Keratinocyte (primary cell): ENCODE results near the gene OR10S1. TPM values are rescaled to one million over a fixed set of nuclear protein-coding genes. Genes with fewer than 3 reads are reported as not detected.
"Not testable (repeated sequence)": the region's sequence is repeated elsewhere in the genome, so short reads cannot be mapped to it uniquely, and the experiment has no call there.

ENCODE experiments used
- DNase-seq: peaks from one replicate; pipeline ENCODE4 v3.0.0-alpha.2; 2011; ENCODE audit warnings: low read depth, missing footprints, low spot score
- FAIRE-seq: peaks from 2 replicates; lab custom pipeline; 2011; peaks lifted over from hg19 to GRCh38; lab: Jason Lieb, UNC
- H2AFZ ChIP-seq: 2 replicates; pipeline ENCODE4 v1.6.0; 2012; ENCODE audit warnings: low read length, control low read depth, inconsistent platforms; ENCODE audit not compliant: control insufficient read depth
- H3K27ac ChIP-seq: 2 replicates; pipeline ENCODE4 v1.5.1; 2011; ENCODE audit warnings: low read length; ENCODE audit not compliant: control insufficient read depth, insufficient read depth
- H3K27me3 ChIP-seq: 3 replicates; pipeline ENCODE4 v1.6.0; 2011; ENCODE audit warnings: low read length; ENCODE audit not compliant: control insufficient read depth, insufficient read depth; ENCODE audit errors: extremely low read depth
- H3K36me3 ChIP-seq, 2 experiments: 2 replicates in 1 of 2; 3 replicates in 1 of 2; pipeline ENCODE4 v1.5.1; 2011; ENCODE audit warnings: low read length in 2 of 2, mild to moderate bottlenecking in 1 of 2; ENCODE audit not compliant: control insufficient read depth in 2 of 2, insufficient read depth in 2 of 2; ENCODE audit errors: extremely low read depth in 1 of 2
- H3K4me1 ChIP-seq: 3 replicates; pipeline ENCODE4 v1.5.1; 2011; ENCODE audit warnings: low read length; ENCODE audit not compliant: control insufficient read depth, insufficient read depth; ENCODE audit errors: extremely low read depth
- H3K4me2 ChIP-seq: 3 replicates; pipeline ENCODE4 v1.6.0; 2011; ENCODE audit warnings: low read depth, low read length; ENCODE audit not compliant: control insufficient read depth, insufficient read depth; ENCODE audit errors: extremely low read depth
- H3K4me3 ChIP-seq, 3 experiments: fragments of 200-600 bp in 1 of 3; sonication (generic) in 1 of 3; 2 replicates in 2 of 3; 3 replicates in 1 of 3; pipeline ENCODE4 v1.5.1; 2011 to 2016; ENCODE audit warnings: low read length in 3 of 3, mild to moderate bottlenecking in 3 of 3, control low read depth in 2 of 3, inconsistent platforms in 1 of 3, low read depth in 1 of 3, mixed read lengths in 1 of 3, mixed run types in 1 of 3, moderate library complexity in 1 of 3; ENCODE audit not compliant: control insufficient read depth in 2 of 3, insufficient read depth in 2 of 3; ENCODE audit errors: extremely low read depth in 1 of 3
- H3K79me2 ChIP-seq: 2 replicates; pipeline ENCODE4 v1.6.0; 2012; ENCODE audit warnings: low read length; ENCODE audit not compliant: control insufficient read depth, insufficient read depth
- H3K9ac ChIP-seq: 3 replicates; pipeline ENCODE4 v1.6.0; 2011; ENCODE audit warnings: low read length; ENCODE audit not compliant: control insufficient read depth, insufficient read depth; ENCODE audit errors: extremely low read depth
- H3K9me1 ChIP-seq: 3 replicates; pipeline ENCODE4 v1.6.0; 2011; ENCODE audit warnings: low read length; ENCODE audit not compliant: control insufficient read depth, insufficient read depth; ENCODE audit errors: extremely low read depth
- H3K9me3 ChIP-seq: 2 replicates; pipeline ENCODE4 v1.5.1; 2012; ENCODE audit warnings: low read depth, low read length; ENCODE audit not compliant: control insufficient read depth
- H4K20me1 ChIP-seq: 3 replicates; pipeline ENCODE4 v1.6.0; 2011; ENCODE audit warnings: low read length; ENCODE audit not compliant: control insufficient read depth, insufficient read depth; ENCODE audit errors: extremely low read depth
- CTCF ChIP-seq, 3 experiments: IDR thresholded peaks in 1 of 3; conservative IDR thresholded peaks in 1 of 3; optimal IDR thresholded peaks in 1 of 3; 2 replicates in 2 of 3; 3 replicates in 1 of 3; pipeline versions ENCODE3 to v1.5.1; 2011; ENCODE audit warnings: low read length in 3 of 3, mild to moderate bottlenecking in 3 of 3, moderate library complexity in 2 of 3, control low read depth in 1 of 3, inconsistent platforms in 1 of 3; ENCODE audit not compliant: insufficient read depth in 2 of 3; ENCODE audit errors: extremely low read depth in 1 of 3
- EZH2 ChIP-seq: IDR thresholded peaks from one replicate; pipeline ENCODE4 v1.6.1; 2012; ENCODE audit warnings: inconsistent platforms, mild to moderate bottlenecking, low read length, moderate library complexity
- dilution Hi-C: fragments of 300-500 bp; cut with MboI; formaldehyde crosslinking; loops from one replicate; pipeline ENCODE4 v1.7.0; 2020; ENCODE audit warnings: low sequenced_read_pairs; ENCODE audit not compliant: extremely low pct_ligation_motif_present
- polyA minus RNA-seq, 3 experiments: library from RNA; depleted of rRNA, polyadenylated mRNA; stranded (reverse); fragments of >200 nt; gene quantifications; 1 replicate in 1 of 3; 2 replicates in 1 of 3; 3 replicates in 1 of 3; pipeline ENCODE4 v1.2.3, GENCODE V29; 2011
- polyA plus RNA-seq, 5 experiments: library from polyadenylated mRNA; depleted of rRNA in 3 of 5; stranded (reverse) in 3 of 5; stranded (forward) in 1 of 5; unstranded in 1 of 5; fragments of >200 nt; gene quantifications; 1 replicate in 1 of 5; 2 replicates in 3 of 5; 3 replicates in 1 of 5; pipeline versions ENCODE4 v1.2.1 to v1.2.3, GENCODE V29; 2011 to 2012; ENCODE audit warnings: missing spikeins in 2 of 5, low read depth in 1 of 5, low replicate concordance in 1 of 5

OR10S1 gene, protein sequence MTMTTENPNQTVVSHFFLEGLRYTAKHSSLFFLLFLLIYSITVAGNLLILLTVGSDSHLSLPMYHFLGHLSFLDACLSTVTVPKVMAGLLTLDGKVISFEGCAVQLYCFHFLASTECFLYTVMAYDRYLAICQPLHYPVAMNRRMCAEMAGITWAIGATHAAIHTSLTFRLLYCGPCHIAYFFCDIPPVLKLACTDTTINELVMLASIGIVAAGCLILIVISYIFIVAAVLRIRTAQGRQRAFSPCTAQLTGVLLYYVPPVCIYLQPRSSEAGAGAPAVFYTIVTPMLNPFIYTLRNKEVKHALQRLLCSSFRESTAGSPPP
- polyA plus RNA-seq: not detected in 3 replicates
- not detected for polyA plus RNA-seq (2011; ENCODE audit: low read depth)
- polyA plus RNA-seq (2011; cell fraction: cytosol; rRNA removed): not detected in 2 replicates
- polyA plus RNA-seq (2011; cell fraction: nucleus; rRNA removed): 0.10 TPM in 1 of 2 replicates, not detected in the other
- not detected in 2 replicates for polyA plus RNA-seq (2012; ENCODE audit: low replicate concordance)
- polyA minus RNA-seq: 0.63 TPM in 1 of 3 replicates, not detected in the others
- polyA minus RNA-seq (2011; cell fraction: cytosol; rRNA and poly(A)+ RNA removed): not detected
- not detected in 2 replicates for polyA minus RNA-seq (2011; cell fraction: nucleus; rRNA and poly(A)+ RNA removed)

GRCh38 chr11:123977731-123978347 is at the start of gene OR10S1:
OR10S1 (minus strand) TSS chr11:123977781; CDS start chr11:123977664, 117 bp downstream.
- dilution Hi-C loops: no loop called here
- no peak within 1 kb of the TSS for H2AFZ ChIP-seq
- peak; percentile 70 for FAIRE-seq

GRCh38 chr11:124026498-124026897 is 48.9 kb upstream of the OR10S1 start, which contains the start of gene OR10G8:
OR10G8 (plus strand) TSS chr11:124026798; CDS start chr11:124029623, 2,825 bp downstream.
- Histone ChIP-seq H3K4me3 (no peak within 1 kb of the TSS), H4K20me1 (no peaks in the 10 kb centered on the region), H3K4me1 (no peaks in the 10 kb centered on the region), H3K79me2 (no peaks in the 10 kb centered on the region), H3K9me3 (no peaks in the 10 kb centered on the region), H3K4me2 (no peak within 1 kb of the TSS), H3K9me1 (no peaks in the 10 kb centered on the region), H2AFZ (no peak within 1 kb of the TSS), H3K27ac (no peak within 1 kb of the TSS), H3K36me3 (no peaks in the 10 kb centered on the region), H3K9ac (no peak within 1 kb of the TSS), H3K27me3 (no peaks in the 10 kb centered on the region)
- DNase-seq: no peak
- TF ChIP-seq EZH2 (no peak), CTCF (optimal IDR thresholded peaks at IDR 0.05 in 1 of 3, IDR thresholded peaks at IDR 0.05 in 1 of 3, conservative IDR thresholded peaks at IDR 0.05 in 1 of 3; ENCODE audit: extremely low read depth in 1 of 3, insufficient read depth in 2 of 3, low read length in 3 of 3) (no peak)
- dilution Hi-C loops: no loop called here
- no peak for FAIRE-seq

More at GRCh38 chr11:123977731-123978347, at the start of gene OR10S1:
- H3K27ac ChIP-seq: peak within 1 kb of the TSS; percentile 73
- no peaks in the 10 kb centered on the region for H3K27me3 ChIP-seq
- H3K9me1 ChIP-seq: no peaks in the 10 kb centered on the region
- H3K79me2 ChIP-seq: no peaks in the 10 kb centered on the region
- peak; percentile 71 for DNase-seq
- H3K36me3 ChIP-seq: no peaks in the 10 kb centered on the region
- TF ChIP-seq CTCF (optimal IDR thresholded peaks at IDR 0.05 in 1 of 3, IDR thresholded peaks at IDR 0.05 in 1 of 3, conservative IDR thresholded peaks at IDR 0.05 in 1 of 3; ENCODE audit: extremely low read depth in 1 of 3, insufficient read depth in 2 of 3, low read length in 3 of 3): no peak
- no peak for TF ChIP-seq EZH2
- H3K4me2 ChIP-seq: peak within 1 kb of the TSS; percentile 8
- H3K4me1 ChIP-seq: peaks cover 31% of the 10 kb centered on the region
- H3K9me3 ChIP-seq: no peaks in the 10 kb centered on the region
- H3K9ac ChIP-seq: peak within 1 kb of the TSS; percentile 5
- H4K20me1 ChIP-seq: no peaks in the 10 kb centered on the region
- no peak within 1 kb of the TSS for H3K4me3 ChIP-seq

- H3K4me3 ChIP-seq, FAIRE-seq, H3K27me3 ChIP-seq, H3K9ac ChIP-seq, H3K36me3 ChIP-seq, H3K27ac ChIP-seq, H3K4me1 ChIP-seq, H3K9me1 ChIP-seq, H3K4me2 ChIP-seq, H3K79me2 ChIP-seq, dilution Hi-C loops, H2AFZ ChIP-seq, H3K9me3 ChIP-seq, H4K20me1 ChIP-seq, DNase-seq: not testable (repeated sequence)
Observed at GRCh38 chr11:124015837-124016236, 38.3 kb upstream of the OR10S1 start.
